K562 treated with DMSO at 1 percent for 48 hours (cell line): ENCODE measurements around the gene SOCS3. TPM values are rescaled to one million over a fixed set of nuclear protein-coding genes. Genes with fewer than 3 reads are reported as not detected.

Experiments used
- total RNA-seq: library from RNA; unstranded; fragments of 300-600 nt; gene quantifications from 2 replicates; pipeline ENCODE4 v1.2.3, GENCODE V29; 2022; ENCODE audit warnings: low replicate concordance; ENCODE audit errors: extremely low read depth

Gene SOCS3, protein sequence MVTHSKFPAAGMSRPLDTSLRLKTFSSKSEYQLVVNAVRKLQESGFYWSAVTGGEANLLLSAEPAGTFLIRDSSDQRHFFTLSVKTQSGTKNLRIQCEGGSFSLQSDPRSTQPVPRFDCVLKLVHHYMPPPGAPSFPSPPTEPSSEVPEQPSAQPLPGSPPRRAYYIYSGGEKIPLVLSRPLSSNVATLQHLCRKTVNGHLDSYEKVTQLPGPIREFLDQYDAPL
- not detected in 2 replicates for total RNA-seq

GRCh38 chr17:78359997-78360370, at the start of gene SOCS3:
Gene SOCS3, minus strand, starts transcription at chr17:78360077. Its CDS starts 982 bp downstream, at chr17:78359095.

DNA sequence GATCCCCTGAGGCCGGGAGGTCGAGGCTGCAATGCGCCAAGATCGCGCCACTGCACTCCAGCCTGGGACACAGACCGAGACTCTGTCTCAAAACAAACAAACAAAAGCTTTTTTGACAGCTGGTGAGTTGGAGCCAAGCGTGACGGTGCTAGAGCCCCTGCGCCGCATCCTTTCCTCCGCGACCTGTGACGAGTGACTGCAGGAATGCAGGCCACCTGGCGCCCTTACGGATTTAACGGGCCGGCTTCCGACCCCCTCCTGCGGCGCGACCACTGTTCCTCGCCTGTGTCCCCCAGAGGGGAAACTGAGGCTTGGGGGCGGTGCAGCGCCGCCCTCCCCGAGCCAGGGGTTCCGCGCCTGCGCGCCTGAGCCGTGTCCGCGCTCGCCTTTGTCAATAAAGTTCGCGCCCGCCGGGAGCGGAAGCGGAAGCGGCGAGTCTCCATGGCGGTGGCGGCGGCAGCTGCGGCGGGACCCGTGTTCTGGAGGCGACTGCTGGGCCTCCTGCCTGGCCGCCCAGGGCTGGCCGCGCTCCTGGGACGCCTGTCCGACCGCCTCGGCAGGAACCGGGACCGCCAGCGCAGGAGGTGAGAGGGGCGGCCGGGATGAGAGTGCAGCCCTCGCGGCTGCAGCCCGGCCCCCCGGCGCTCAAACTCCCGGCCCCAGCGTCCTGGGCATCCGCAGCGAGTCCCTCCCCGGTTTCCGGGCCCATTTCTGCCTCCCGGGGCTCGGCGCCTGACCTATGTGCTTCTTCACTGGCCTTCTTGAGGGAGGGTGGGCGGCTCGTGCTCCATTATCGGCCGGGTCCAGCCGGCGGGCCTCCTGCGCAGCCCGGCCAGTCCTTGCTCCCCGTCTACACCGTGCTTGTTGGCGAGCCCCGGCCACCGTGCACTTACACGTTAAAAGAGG, 18.6 kb upstream of the SOCS3 start, which contains the start of gene PGS1:
PGS1 (plus strand) TSS at position 425 of the 906 bp plus-strand sequence; CDS start at position 442, 17 bp downstream.

Other genes with a start within 250 kb of the SOCS3 start
- not detected in 2 replicates for gene TMC6, start 231.3 kb downstream of the SOCS3 start, total RNA-seq
- not detected in 2 replicates for gene TMC8, start 229.3 kb downstream of the SOCS3 start, total RNA-seq
- not detected in 2 replicates for gene C17orf99, start 213.7 kb downstream of the SOCS3 start, total RNA-seq
- not detected in 2 replicates for gene SYNGR2, start 191.5 kb downstream of the SOCS3 start, total RNA-seq
- gene TK1, start 173.0 kb downstream of the SOCS3 start, total RNA-seq: not detected in 2 replicates
- not detected in 2 replicates for gene AFMID, start 172.7 kb downstream of the SOCS3 start, total RNA-seq
- gene BIRC5, start 145.8 kb downstream of the SOCS3 start, total RNA-seq: 187 TPM in 1 of 2 replicates, not detected in the other
- not detected in 2 replicates for gene TMEM235, start 128.4 kb downstream of the SOCS3 start, total RNA-seq
- not detected in 2 replicates for gene PGS1, start 18.6 kb upstream of the SOCS3 start, total RNA-seq
- not detected in 2 replicates for gene DNAH17, start 217.3 kb upstream of the SOCS3 start, total RNA-seq